GM08714 (cell line): ENCODE data around the gene DNAH10.

Source experiments
- H3K4me3 ChIP-seq: fragments of 200-500 bp; sonication (Bioruptor generic); 2 replicates; pipeline ENCODE4 v1.5.1; 2014; ENCODE audit warnings: mild to moderate bottlenecking, low read length, inconsistent platforms
- ZNF274 ChIP-seq: IDR thresholded peaks from 2 replicates; pipeline ENCODE4 v1.6.1; 2012; ENCODE audit warnings: mild to moderate bottlenecking, low read depth, low read length

Gene DNAH10

GRCh38 chr12:123799227-123799626 is 37.1 kb downstream of the DNAH10 start:
- TF ChIP-seq ZNF274: no peak

GRCh38 chr12:123801573-123802178 is 39.6 kb downstream of the DNAH10 start:
- no peak for TF ChIP-seq ZNF274
- H3K4me3 ChIP-seq: no peak overlapping the region

More at GRCh38 chr12:123799227-123799626, 37.1 kb downstream of the DNAH10 start:
- H3K4me3 ChIP-seq: no peak overlapping the region

- no peak for TF ChIP-seq ZNF274
- no peak overlapping the region for H3K4me3 ChIP-seq
These were observed 43.1 kb downstream of the DNAH10 start for GRCh38 chr12:123805173-123805572.

GRCh38 chr12:123807002-123807401 is 44.9 kb downstream of the DNAH10 start:
- TF ChIP-seq ZNF274: no peak
- no peak overlapping the region for H3K4me3 ChIP-seq

GRCh38 chr12:123807670-123808069 is 45.6 kb downstream of the DNAH10 start:
- TF ChIP-seq ZNF274: no peak
- H3K4me3 ChIP-seq: no peak overlapping the region

- no peak overlapping the region for H3K4me3 ChIP-seq
- TF ChIP-seq ZNF274: no peak
These were observed 46.1 kb downstream of the DNAH10 start for GRCh38 chr12:123808167-123808566.

GRCh38 chr12:123813349-123813748 is 51.2 kb downstream of the DNAH10 start:
- H3K4me3 ChIP-seq: no peak overlapping the region
- TF ChIP-seq ZNF274: no peak

GRCh38 chr12:123815968-123816367 is 53.9 kb downstream of the DNAH10 start:
- no peak overlapping the region for H3K4me3 ChIP-seq
- no peak for TF ChIP-seq ZNF274

GRCh38 chr12:123816896-123817537 is 54.9 kb downstream of the DNAH10 start:
- H3K4me3 ChIP-seq: no peak overlapping the region
- TF ChIP-seq ZNF274: no peak

- no peak for TF ChIP-seq ZNF274
- H3K4me3 ChIP-seq: no peak overlapping the region
These were observed 60.7 kb downstream of the DNAH10 start for GRCh38 chr12:123822804-123823203.

- no peak overlapping the region for H3K4me3 ChIP-seq
- TF ChIP-seq ZNF274: no peak
These were observed 66.0 kb downstream of the DNAH10 start for GRCh38 chr12:123828120-123828519.

- H3K4me3 ChIP-seq: no peak overlapping the region
- no peak for TF ChIP-seq ZNF274
These were observed 66.9 kb downstream of the DNAH10 start for GRCh38 chr12:123828854-123829547.

GRCh38 chr12:123829561-123829960 is 67.5 kb downstream of the DNAH10 start:
- H3K4me3 ChIP-seq: no peak overlapping the region
- no peak for TF ChIP-seq ZNF274

GRCh38 chr12:123830675-123831074 is 68.6 kb downstream of the DNAH10 start:
- H3K4me3 ChIP-seq: no peak overlapping the region
- no peak for TF ChIP-seq ZNF274

- H3K4me3 ChIP-seq: no peak overlapping the region
- TF ChIP-seq ZNF274: no peak
These were observed 70.0 kb downstream of the DNAH10 start for GRCh38 chr12:123832052-123832451.
